ENCODE measurements around the gene CNTN1.

DNA sequence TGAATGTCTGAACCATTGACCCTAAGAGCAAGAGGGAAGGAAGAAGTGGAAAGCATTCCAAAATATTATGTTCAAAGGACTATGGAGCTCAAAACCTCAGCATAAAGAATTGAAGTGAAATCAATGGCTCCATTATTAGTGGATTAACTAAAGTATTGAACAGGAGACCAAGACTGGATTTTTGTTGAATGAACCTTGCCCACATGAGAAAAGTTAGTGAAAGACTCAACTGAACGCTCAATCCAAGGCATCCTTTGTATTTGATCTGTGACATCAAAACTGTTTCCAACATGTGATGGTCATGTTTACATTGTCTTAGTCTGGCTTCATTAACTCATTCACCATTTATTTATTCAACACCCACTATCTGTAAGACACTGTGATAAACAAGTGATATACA is 161.0 kb downstream of the CNTN1 start:
- TF ChIP-seq POLR2AphosphoS5 (IDR thresholded peaks at IDR 0.05; ENCODE audit: low read depth, low read length) = no peak
- no peak for TF ChIP-seq TAF1 (IDR thresholded peaks at IDR 0.05; ENCODE audit: borderline replicate concordance, insufficient read depth, low read length)
- TF ChIP-seq, protein P1, sequence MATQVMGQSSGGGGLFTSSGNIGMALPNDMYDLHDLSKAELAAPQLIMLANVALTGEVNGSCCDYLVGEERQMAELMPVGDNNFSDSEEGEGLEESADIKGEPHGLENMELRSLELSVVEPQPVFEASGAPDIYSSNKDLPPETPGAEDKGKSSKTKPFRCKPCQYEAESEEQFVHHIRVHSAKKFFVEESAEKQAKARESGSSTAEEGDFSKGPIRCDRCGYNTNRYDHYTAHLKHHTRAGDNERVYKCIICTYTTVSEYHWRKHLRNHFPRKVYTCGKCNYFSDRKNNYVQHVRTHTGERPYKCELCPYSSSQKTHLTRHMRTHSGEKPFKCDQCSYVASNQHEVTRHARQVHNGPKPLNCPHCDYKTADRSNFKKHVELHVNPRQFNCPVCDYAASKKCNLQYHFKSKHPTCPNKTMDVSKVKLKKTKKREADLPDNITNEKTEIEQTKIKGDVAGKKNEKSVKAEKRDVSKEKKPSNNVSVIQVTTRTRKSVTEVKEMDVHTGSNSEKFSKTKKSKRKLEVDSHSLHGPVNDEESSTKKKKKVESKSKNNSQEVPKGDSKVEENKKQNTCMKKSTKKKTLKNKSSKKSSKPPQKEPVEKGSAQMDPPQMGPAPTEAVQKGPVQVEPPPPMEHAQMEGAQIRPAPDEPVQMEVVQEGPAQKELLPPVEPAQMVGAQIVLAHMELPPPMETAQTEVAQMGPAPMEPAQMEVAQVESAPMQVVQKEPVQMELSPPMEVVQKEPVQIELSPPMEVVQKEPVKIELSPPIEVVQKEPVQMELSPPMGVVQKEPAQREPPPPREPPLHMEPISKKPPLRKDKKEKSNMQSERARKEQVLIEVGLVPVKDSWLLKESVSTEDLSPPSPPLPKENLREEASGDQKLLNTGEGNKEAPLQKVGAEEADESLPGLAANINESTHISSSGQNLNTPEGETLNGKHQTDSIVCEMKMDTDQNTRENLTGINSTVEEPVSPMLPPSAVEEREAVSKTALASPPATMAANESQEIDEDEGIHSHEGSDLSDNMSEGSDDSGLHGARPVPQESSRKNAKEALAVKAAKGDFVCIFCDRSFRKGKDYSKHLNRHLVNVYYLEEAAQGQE (IDR thresholded peaks at IDR 0.05; ENCODE audit: insufficient read depth in 1 of 2, low read depth in 2 of 2, low read length in 2 of 2) = no peak

Data from PFSK-1 (cell line).